CD8-positive, alpha-beta memory T cell (primary cell): ENCODE data around the gene CEP126. TPM values are rescaled to one million over a fixed set of nuclear protein-coding genes. Genes with fewer than 3 reads are reported as not detected.
"Not testable (repeated sequence)": the region's sequence is repeated elsewhere in the genome, so short reads cannot be mapped to it uniquely, and the experiment has no call there.

ENCODE experiments used
- CTCF ChIA-PET: fragments of 350-600 bp; sonication (Branson Sonifier 250); formaldehyde crosslinking; loops from one replicate; lab custom pipeline; 2021; ENCODE audit warnings: antibody characterized with exemption; lab: Charles Lee
- POLR2A ChIA-PET: fragments of 350-600 bp; sonication (Branson Sonifier 250); formaldehyde crosslinking; loops from one replicate; lab custom pipeline; 2021; ENCODE audit warnings: antibody characterized with exemption; lab: Charles Lee
- DNase-seq, 5 donors: peaks; one replicate each; pipeline versions ENCODE4 v3.0.0 to v3.0.0-alpha.2; 2020 to 2022; ENCODE audit warnings: mixed read lengths in 1 of 5
- H3K27ac ChIP-seq: one replicate; pipeline ENCODE4 v1.7.0; 2013; ENCODE audit warnings: low read depth, mild to moderate bottlenecking, low read length, moderate library complexity
- H3K27me3 ChIP-seq: 2 replicates; pipeline ENCODE4 v1.7.0; 2013; ENCODE audit warnings: low read length, mild to moderate bottlenecking; ENCODE audit not compliant: insufficient read depth, poor library complexity, severe bottlenecking
- H3K36me3 ChIP-seq: 2 replicates; pipeline ENCODE4 v1.7.0; 2013; ENCODE audit warnings: mild to moderate bottlenecking, low read length, moderate library complexity; ENCODE audit not compliant: insufficient read depth
- H3K4me1 ChIP-seq: 2 replicates; pipeline ENCODE4 v1.7.0; 2013; ENCODE audit warnings: mild to moderate bottlenecking, low read length, moderate library complexity; ENCODE audit not compliant: insufficient read depth
- H3K4me3 ChIP-seq: 2 replicates; pipeline ENCODE4 v1.7.0; 2013; ENCODE audit warnings: mild to moderate bottlenecking, low read length
- H3K9me3 ChIP-seq: 2 replicates; pipeline ENCODE4 v1.7.0; 2013; ENCODE audit warnings: mild to moderate bottlenecking, low read length
- H3K27ac Mint-ChIP-seq, 8 donors: one replicate each; pipeline ENCODE4 v1.8.0; 2020 to 2021; ENCODE audit warnings: mixed read lengths in 8 of 8, mild to moderate bottlenecking in 6 of 8, inconsistent platforms in 3 of 8, moderate library complexity in 3 of 8
- H3K27me3 Mint-ChIP-seq, 2 donors: one replicate each; pipeline ENCODE4 v1.8.0; 2020 to 2021; ENCODE audit warnings: mixed read lengths in 2 of 2, mild to moderate bottlenecking in 1 of 2, moderate library complexity in 1 of 2
- H3K36me3 Mint-ChIP-seq, 3 donors: one replicate each; pipeline ENCODE4 v1.8.0; 2020 to 2021; ENCODE audit warnings: mixed read lengths in 3 of 3, inconsistent platforms in 1 of 3, mild to moderate bottlenecking in 1 of 3
- H3K4me1 Mint-ChIP-seq, 3 donors: one replicate each; pipeline ENCODE4 v1.8.0; 2020 to 2021; ENCODE audit warnings: mixed read lengths in 3 of 3, inconsistent platforms in 1 of 3, mild to moderate bottlenecking in 1 of 3
- H3K4me3 Mint-ChIP-seq, 7 donors: one replicate each; pipeline ENCODE4 v1.8.0; 2020 to 2021; ENCODE audit warnings: mixed read lengths in 7 of 7, mild to moderate bottlenecking in 6 of 7, moderate library complexity in 4 of 7, inconsistent platforms in 2 of 7
- H3K9me3 Mint-ChIP-seq, 5 donors: one replicate each; pipeline ENCODE4 v1.8.0; 2020 to 2022; ENCODE audit warnings: mixed read lengths in 5 of 5, mild to moderate bottlenecking in 3 of 5, moderate library complexity in 2 of 5, inconsistent platforms in 1 of 5
- polyA plus RNA-seq: library from polyadenylated mRNA; unstranded; fragments of 300-500 nt; fragmentation: Illumina TruSeq; gene quantifications from one replicate; pipeline ENCODE4 v1.2.3, GENCODE V29; 2021
- total RNA-seq, 2 experiments: library from RNA; stranded (reverse); gene quantifications; one replicate each; pipeline ENCODE4 v1.2.3, GENCODE V29; 2021

Gene CEP126
- total and polyA plus RNA-seq, 3 experiments from 2014 or later: 1.1 to 1.8 (median 1.6) TPM

- Mint-ChIP-seq H3K4me3 (no peak overlapping the region), H3K27me3 (no peaks in the 10 kb centered on the region), H3K27ac (no peak overlapping the region), H3K36me3 (peaks cover 0 to 12% (median 2%) of the 10 kb centered on the region in 3 donors), H3K9me3 (peaks cover 0 to 3% (median 0%) of the 10 kb centered on the region in 5 donors), H3K4me1 (no peaks in the 10 kb centered on the region)
- H3K27me3 ChIP-seq: no peaks in the 10 kb centered on the region
- H3K4me3 ChIP-seq: no peak overlapping the region
- no peaks in the 10 kb centered on the region for H3K9me3 ChIP-seq
- ChIA-PET POLR2A (no interaction called here), CTCF (no interaction called here)
- no peaks in the 10 kb centered on the region for H3K4me1 ChIP-seq
- H3K27ac ChIP-seq: no peak overlapping the region
- no peaks in the 10 kb centered on the region for H3K36me3 ChIP-seq
- no peak for DNase-seq
Observed at GRCh38 chr11:101974255-101974654, 59.4 kb downstream of the CEP126 start.

- no peak overlapping the region for H3K27ac ChIP-seq
- Mint-ChIP-seq H3K9me3 (peaks cover 0 to 3% (median 0%) of the 10 kb centered on the region in 5 donors), H3K36me3 (peaks cover 0 to 12% (median 2%) of the 10 kb centered on the region in 3 donors), H3K27me3 (no peaks in the 10 kb centered on the region), H3K4me1 (no peaks in the 10 kb centered on the region), H3K4me3 (no peak overlapping the region), H3K27ac (no peak overlapping the region)
- no peaks in the 10 kb centered on the region for H3K27me3 ChIP-seq
- H3K4me1 ChIP-seq: no peaks in the 10 kb centered on the region
- ChIA-PET POLR2A (no interaction called here), CTCF (no interaction called here)
- H3K4me3 ChIP-seq: no peak overlapping the region
- no peaks in the 10 kb centered on the region for H3K9me3 ChIP-seq
- H3K36me3 ChIP-seq: no peaks in the 10 kb centered on the region
- no peak for DNase-seq
Observed at GRCh38 chr11:101974771-101975170, 60.0 kb downstream of the CEP126 start.

- Mint-ChIP-seq H3K27ac (no peak overlapping the region), H3K27me3 (no peaks in the 10 kb centered on the region), H3K4me1 (no peaks in the 10 kb centered on the region), H3K9me3 (peaks cover 0 to 3% (median 0%) of the 10 kb centered on the region in 5 donors), H3K4me3 (no peak overlapping the region), H3K36me3 (peaks cover 0 to 12% (median 2%) of the 10 kb centered on the region in 3 donors)
- H3K4me1 ChIP-seq: no peaks in the 10 kb centered on the region
- no peak for DNase-seq
- no peaks in the 10 kb centered on the region for H3K9me3 ChIP-seq
- H3K36me3 ChIP-seq: no peaks in the 10 kb centered on the region
- H3K27me3 ChIP-seq: no peaks in the 10 kb centered on the region
- ChIA-PET POLR2A (no interaction called here), CTCF (no interaction called here)
- no peak overlapping the region for H3K27ac ChIP-seq
- H3K4me3 ChIP-seq: no peak overlapping the region
Observed at GRCh38 chr11:101975734-101976133, 60.9 kb downstream of the CEP126 start.

GRCh38 chr11:101987370-101987769 is 72.6 kb downstream of the CEP126 start:
- Mint-ChIP-seq H3K27ac (no peak overlapping the region), H3K4me3 (no peak overlapping the region), H3K4me1 (no peaks in the 10 kb centered on the region), H3K27me3 (no peaks in the 10 kb centered on the region), H3K9me3 (no peaks in the 10 kb centered on the region), H3K36me3 (peaks cover 2 to 21% (median 14%) of the 10 kb centered on the region in 3 donors)
- ChIA-PET CTCF (no interaction called here), POLR2A (no interaction called here)
- Histone ChIP-seq H3K36me3 (no peaks in the 10 kb centered on the region), H3K4me3 (no peak overlapping the region), H3K27me3 (no peaks in the 10 kb centered on the region), H3K9me3 (no peaks in the 10 kb centered on the region), H3K4me1 (no peaks in the 10 kb centered on the region), H3K27ac (no peak overlapping the region)
- no peak for DNase-seq

GRCh38 chr11:101993172-101993571 is 78.4 kb downstream of the CEP126 start:
- H3K4me1 ChIP-seq: no peaks in the 10 kb centered on the region
- DNase-seq: no peak
- Mint-ChIP-seq H3K36me3 (peaks cover 6 to 20% (median 18%) of the 10 kb centered on the region in 3 donors), H3K9me3 (peaks cover 0 to 4% (median 2%) of the 10 kb centered on the region in 5 donors), H3K4me3 (no peak overlapping the region), H3K4me1 (no peaks in the 10 kb centered on the region), H3K27ac (no peak overlapping the region), H3K27me3 (no peaks in the 10 kb centered on the region)
- no peak overlapping the region for H3K27ac ChIP-seq
- ChIA-PET CTCF (interaction anchor here (0.6 kb wide), 1 partner anchor 947 kb away, joined by 3 read pairs; no protein-coding TSS in a partner anchor), POLR2A (no interaction called here)
- no peaks in the 10 kb centered on the region for H3K9me3 ChIP-seq
- no peaks in the 10 kb centered on the region for H3K36me3 ChIP-seq
- H3K27me3 ChIP-seq: no peaks in the 10 kb centered on the region
- H3K4me3 ChIP-seq: no peak overlapping the region

- H3K9me3 Mint-ChIP-seq, CTCF ChIA-PET, H3K27ac Mint-ChIP-seq: not testable (repeated sequence)
Observed at GRCh38 chr11:101994052-101994469, 79.3 kb downstream of the CEP126 start.

GRCh38 chr11:101996111-101996510 is 81.3 kb downstream of the CEP126 start:
- peaks cover 0 to 4% (median 2%) of the 10 kb centered on the region in 5 donors for H3K9me3 Mint-ChIP-seq
- H3K27ac Mint-ChIP-seq: no peak overlapping the region
- no peaks in the 10 kb centered on the region for H3K4me1 ChIP-seq
- no peak overlapping the region for H3K4me3 Mint-ChIP-seq
- no peaks in the 10 kb centered on the region for H3K36me3 ChIP-seq
- ChIA-PET POLR2A (no interaction called here), CTCF (interaction anchor here (2.1 kb wide), 1 partner anchor 11 kb away, joined by 12 read pairs; no protein-coding TSS in a partner anchor)
- no peaks in the 10 kb centered on the region for H3K27me3 Mint-ChIP-seq
- no peak for DNase-seq
- no peaks in the 10 kb centered on the region for H3K4me1 Mint-ChIP-seq
- no peak overlapping the region for H3K27ac ChIP-seq
- no peak overlapping the region for H3K4me3 ChIP-seq
- H3K27me3 ChIP-seq: no peaks in the 10 kb centered on the region
- H3K9me3 ChIP-seq: no peaks in the 10 kb centered on the region
- H3K36me3 Mint-ChIP-seq: peaks cover 6 to 21% (median 20%) of the 10 kb centered on the region in 3 donors

More at GRCh38 chr11:101994052-101994469, 79.3 kb downstream of the CEP126 start:
- H3K27me3 Mint-ChIP-seq, H3K27me3 ChIP-seq, H3K4me3 Mint-ChIP-seq, DNase-seq, H3K4me3 ChIP-seq, POLR2A ChIA-PET, H3K36me3 ChIP-seq, H3K4me1 Mint-ChIP-seq, H3K4me1 ChIP-seq, H3K27ac ChIP-seq, H3K9me3 ChIP-seq: not testable (repeated sequence)
- peaks cover 6 to 20% (median 20%) of the 10 kb centered on the region in 3 donors for H3K36me3 Mint-ChIP-seq

- CTCF ChIA-PET: no interaction called here
- no peak overlapping the region for H3K4me3 Mint-ChIP-seq
Observed at GRCh38 chr11:102001657-102002338, 87.0 kb downstream of the CEP126 start.

More at GRCh38 chr11:102001657-102002338, 87.0 kb downstream of the CEP126 start:
- Histone ChIP-seq H3K27ac (no peak overlapping the region), H3K27me3 (no peaks in the 10 kb centered on the region), H3K4me1 (no peaks in the 10 kb centered on the region), H3K4me3 (no peak overlapping the region), H3K36me3 (no peaks in the 10 kb centered on the region), H3K9me3 (no peaks in the 10 kb centered on the region)
- H3K36me3 Mint-ChIP-seq: peaks cover 0 to 9% (median 4%) of the 10 kb centered on the region in 3 donors
- POLR2A ChIA-PET: no interaction called here
- H3K27me3 Mint-ChIP-seq: peaks cover 0 to 2% of the 10 kb centered on the region in 2 donors
- H3K27ac Mint-ChIP-seq: no peak overlapping the region
- H3K4me1 Mint-ChIP-seq: no peaks in the 10 kb centered on the region
- H3K9me3 Mint-ChIP-seq: no peaks in the 10 kb centered on the region
- no peak for DNase-seq
